Loucy (cell line): Measurements from ENCODE around the gene TMPRSS2.

ENCODE experiments used
- CTCF ChIP-seq: fragments of 200-600 bp; sonication (generic); conservative IDR thresholded peaks from 2 replicates; pipeline ENCODE4 v1.5.1; 2014; ENCODE audit warnings: mild to moderate bottlenecking, antibody characterized with exemption, low read length
- EZH2phosphoT487 ChIP-seq: fragments of 200-600 bp; IDR thresholded peaks from 2 replicates; pipeline ENCODE4 v1.6.1; 2018; ENCODE audit warnings: antibody characterized with exemption, mild to moderate bottlenecking, moderate library complexity, borderline replicate concordance

GRCh38 chr21:41542727-41543126 lies 34.8 kb upstream of the TMPRSS2 start:
- TF ChIP-seq CTCF = no peak
- TF ChIP-seq EZH2phosphoT487 = no peak
